ENCODE results near the gene RPS6KB2.

GRCh38 chr11:67472882-67473281, 44.6 kb downstream of the RPS6KB2 start:
- TF ChIP-seq CTCF (IDR thresholded peaks at IDR 0.05) (no peak), POLR2A (IDR thresholded peaks at IDR 0.05; ENCODE audit: low read depth) (no peak), POLR2AphosphoS5 (IDR thresholded peaks at IDR 0.05) (no peak)
